Adrenal gland (tissue), 12 donors: ENCODE data around the gene TMEM129. TPM values are rescaled to one million over a fixed set of nuclear protein-coding genes. Genes with fewer than 3 reads are reported as not detected.

Source experiments
- DNase-seq, 7 donors: peaks; one replicate each; pipeline ENCODE4 v3.0.0-alpha.2; 2019 to 2020
- H3K27ac ChIP-seq, 5 donors: fragments of 200-600 bp; sonication (generic) in 4 of 5; 1 replicate in 3 of 5; 2 replicates in 2 of 5; pipeline versions ENCODE4 v1.5.1 to v1.8.0; 2016 to 2020; ENCODE audit warnings: mild to moderate bottlenecking in 1 of 5
- H3K27me3 ChIP-seq: fragments of 200-600 bp; 2 replicates; pipeline ENCODE4 v1.8.0; 2021
- H3K36me3 ChIP-seq, 2 donors: fragments of 200-600 bp; replicated peaks in 1 of 2; 1 replicate in 1 of 2; 2 replicates in 1 of 2; pipeline versions ENCODE4 v1.5.1 to v1.8.0; 2018 to 2022
- H3K4me1 ChIP-seq, 2 donors: fragments of 200-600 bp; replicated peaks in 1 of 2; 1 replicate in 1 of 2; 2 replicates in 1 of 2; pipeline versions ENCODE4 v1.5.1 to v1.8.0; 2018 to 2021
- H3K4me3 ChIP-seq, 4 donors: fragments of 200-600 bp; sonication (generic) in 3 of 4; one replicate each; pipeline ENCODE4 v1.5.1; 2016 to 2018
- H3K9me3 ChIP-seq, 3 donors: fragments of 200-600 bp; sonication (generic) in 1 of 3; replicated peaks in 1 of 3; 1 replicate in 2 of 3; 2 replicates in 1 of 3; pipeline versions ENCODE4 v1.5.1 to v1.8.0; 2016 to 2021
- POLR2A ChIP-seq, 2 donors: fragments of 450-650 bp; IDR thresholded peaks; one replicate each; pipeline ENCODE4 v1.6.1; 2017; ENCODE audit warnings: antibody characterized with exemption in 2 of 2, mild to moderate bottlenecking in 2 of 2, moderate library complexity in 1 of 2
- WGBS, 4 donors: extraction: QIAGEN DNeasy Blood & Tissue Kit in 2 of 4; methylation state at CpG; one replicate each; pipeline versions ENCODE4 v1.1.5 to v1.1.7; 2013 to 2017; 5-methylcytosine and 5-hydroxymethylcytosine counted together
- intact Hi-C, 2 donors: fragments of 100-400 bp; cut with DNase I; formaldehyde crosslinking; loops; one replicate each; pipeline versions ENCODE4 v1.14.1 to v1.15.0; 2022 to 2023
- polyA plus RNA-seq, 3 donors: library from polyadenylated mRNA; stranded (reverse); fragments of 200-250 nt in 2 of 3; fragments of 350-450 nt in 1 of 3; fragmentation: Illumina TruSeq in 1 of 3; extraction: RNeasy Lipid Tissue Mini Kit (QIAGEN cat#74804) in 1 of 3; gene quantifications; one replicate each; pipeline ENCODE4 v1.2.3, GENCODE V29; 2013 to 2014
- total RNA-seq, 9 donors: library from RNA; depleted of rRNA in 4 of 9; stranded (reverse); fragments of >200 nt in 4 of 9; fragments of 120-200 nt in 1 of 9; fragmentation: NEBNext Ultra II Directional in 1 of 9; extraction: Animal tissue kit (Norgen Biotek cat#: 25700) in 1 of 9; gene quantifications; one replicate each; pipeline versions ENCODE4 v1.1.0 to v1.2.4, GENCODE V29; 2013 to 2023
- TF ChIP-seq, protein P1 (sequence below), 6 experiments: fragments of 450-650 bp in 4 of 6; fragments of 200-600 bp in 2 of 6; sonication (generic) in 1 of 6; IDR thresholded peaks; 1 replicate in 5 of 6; 2 replicates in 1 of 6; pipeline versions ENCODE4 v1.5.1 to v1.8.0; 2016 to 2021; ENCODE audit warnings: antibody characterized with exemption in 6 of 6, mild to moderate bottlenecking in 2 of 6, moderate library complexity in 1 of 6
- donor health status: healthy with polysubstance abuse.
- donor health status: Bipolar disorder and iron deficiency.
- donor health status: DM: yes; HTN: yes; CAD: no.
- donor health status: DM: no; HTN: no; CAD: no.
- donor health status: DM: no; HTN: no; CAD: no.
- donor health status: DM: yes; HTN: yes; CAD: no.

TMEM129 gene
- total and polyA plus RNA-seq, 12 donors: 14.9 to 119 (median 50.5) TPM

DNA sequence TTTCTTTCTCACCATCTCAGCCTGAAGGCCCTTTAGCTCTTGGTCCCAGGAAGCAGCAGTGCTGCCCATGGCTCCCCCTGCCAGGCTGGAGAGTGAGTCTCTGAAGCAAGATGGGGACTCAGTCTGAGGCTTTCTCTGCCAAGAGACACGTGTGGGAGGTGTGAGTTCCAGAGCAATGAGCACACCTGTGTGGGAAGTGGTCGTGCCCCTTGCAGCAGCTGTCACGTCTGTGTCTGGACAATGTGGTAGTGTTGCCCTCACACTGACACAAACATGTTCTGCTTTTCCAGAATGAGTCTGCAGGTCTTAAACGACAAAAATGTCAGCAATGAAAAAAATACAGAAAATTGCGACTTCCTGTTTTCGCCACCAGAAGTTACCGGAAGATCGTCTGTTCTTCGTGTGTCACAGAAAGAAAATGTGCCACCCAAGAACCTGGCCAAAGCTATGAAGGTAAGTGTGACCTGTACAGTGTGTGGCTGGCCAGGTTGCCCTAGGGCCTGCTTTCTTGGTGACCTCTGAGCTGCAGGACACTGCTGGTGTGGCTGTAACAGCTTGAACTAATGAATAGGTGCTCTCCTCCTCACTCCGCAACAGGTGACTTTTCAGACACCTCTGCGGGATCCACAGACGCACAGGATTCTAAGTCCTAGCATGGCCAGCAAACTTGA is 2.1 kb upstream of the TMEM129 start:
- TF ChIP-seq, protein P1, sequence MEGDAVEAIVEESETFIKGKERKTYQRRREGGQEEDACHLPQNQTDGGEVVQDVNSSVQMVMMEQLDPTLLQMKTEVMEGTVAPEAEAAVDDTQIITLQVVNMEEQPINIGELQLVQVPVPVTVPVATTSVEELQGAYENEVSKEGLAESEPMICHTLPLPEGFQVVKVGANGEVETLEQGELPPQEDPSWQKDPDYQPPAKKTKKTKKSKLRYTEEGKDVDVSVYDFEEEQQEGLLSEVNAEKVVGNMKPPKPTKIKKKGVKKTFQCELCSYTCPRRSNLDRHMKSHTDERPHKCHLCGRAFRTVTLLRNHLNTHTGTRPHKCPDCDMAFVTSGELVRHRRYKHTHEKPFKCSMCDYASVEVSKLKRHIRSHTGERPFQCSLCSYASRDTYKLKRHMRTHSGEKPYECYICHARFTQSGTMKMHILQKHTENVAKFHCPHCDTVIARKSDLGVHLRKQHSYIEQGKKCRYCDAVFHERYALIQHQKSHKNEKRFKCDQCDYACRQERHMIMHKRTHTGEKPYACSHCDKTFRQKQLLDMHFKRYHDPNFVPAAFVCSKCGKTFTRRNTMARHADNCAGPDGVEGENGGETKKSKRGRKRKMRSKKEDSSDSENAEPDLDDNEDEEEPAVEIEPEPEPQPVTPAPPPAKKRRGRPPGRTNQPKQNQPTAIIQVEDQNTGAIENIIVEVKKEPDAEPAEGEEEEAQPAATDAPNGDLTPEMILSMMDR (IDR thresholded peaks at IDR 0.05): no peak
- TF ChIP-seq POLR2A (IDR thresholded peaks at IDR 0.05): no peak
- intact Hi-C loops: no loop called here
- no peak for DNase-seq
- H3K27me3 ChIP-seq: no peaks in the 10 kb centered on the region
- no peak overlapping the region for H3K4me3 ChIP-seq
- 63 to 83% (median 73%) methylated on average over 12 of the region's 12 CpGs for WGBS, 4 donors
- H3K4me1 ChIP-seq: peaks cover 16 to 33% of the 10 kb centered on the region in 2 donors
- peak overlapping the region in 4 of 5 donors; percentile 16 to 80 (median 58) for H3K27ac ChIP-seq
- peaks cover 0 to 6% of the 10 kb centered on the region in 2 donors for H3K36me3 ChIP-seq
- no peaks in the 10 kb centered on the region for H3K9me3 ChIP-seq

DNA sequence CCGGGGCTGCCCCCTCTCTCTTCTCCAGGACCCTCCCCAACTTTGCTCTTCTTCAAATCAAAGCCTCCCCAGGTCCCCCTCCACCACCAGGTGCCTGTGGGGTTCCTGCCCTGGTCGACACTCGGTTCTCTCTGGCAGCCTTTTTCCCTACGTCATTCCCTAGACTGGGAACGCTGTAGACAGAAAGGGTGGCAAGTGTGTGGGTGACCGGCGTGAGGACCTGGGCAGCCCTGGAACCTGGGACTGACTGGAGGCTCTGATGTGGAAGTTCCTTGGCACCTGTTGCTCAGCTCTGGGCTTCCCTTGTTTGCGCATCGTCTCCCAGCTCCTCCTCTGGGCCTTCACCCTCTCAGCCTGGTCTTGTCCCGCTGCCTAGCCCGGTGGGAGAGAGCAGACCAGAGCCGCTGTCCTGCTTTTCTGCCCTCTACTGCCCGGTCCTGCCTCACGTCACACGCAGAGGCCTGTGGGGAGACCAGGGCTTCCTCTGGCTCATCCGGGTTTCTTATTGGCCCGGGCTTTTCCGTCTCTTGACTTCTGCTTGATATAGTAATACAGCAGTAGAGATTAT is 1.5 kb upstream of the TMEM129 start:
- TF ChIP-seq, protein P1 (IDR thresholded peaks at IDR 0.05): no peak
- no peak for TF ChIP-seq POLR2A (IDR thresholded peaks at IDR 0.05)
- Histone ChIP-seq H3K9me3 (no peaks in the 10 kb centered on the region), H3K27me3 (no peaks in the 10 kb centered on the region), H3K4me1 (peaks cover 16 to 33% of the 10 kb centered on the region in 2 donors), H3K27ac (peak overlapping the region in 4 of 5 donors; percentile 16 to 80 (median 58)), H3K4me3 (no peak overlapping the region), H3K36me3 (peaks cover 0 to 6% of the 10 kb centered on the region in 2 donors)
- intact Hi-C loops: no loop called here
- no peak for DNase-seq
- 51 to 58% (median 57%) methylated on average over 15 to 18 of the region's 18 CpGs for WGBS, 4 donors

DNA sequence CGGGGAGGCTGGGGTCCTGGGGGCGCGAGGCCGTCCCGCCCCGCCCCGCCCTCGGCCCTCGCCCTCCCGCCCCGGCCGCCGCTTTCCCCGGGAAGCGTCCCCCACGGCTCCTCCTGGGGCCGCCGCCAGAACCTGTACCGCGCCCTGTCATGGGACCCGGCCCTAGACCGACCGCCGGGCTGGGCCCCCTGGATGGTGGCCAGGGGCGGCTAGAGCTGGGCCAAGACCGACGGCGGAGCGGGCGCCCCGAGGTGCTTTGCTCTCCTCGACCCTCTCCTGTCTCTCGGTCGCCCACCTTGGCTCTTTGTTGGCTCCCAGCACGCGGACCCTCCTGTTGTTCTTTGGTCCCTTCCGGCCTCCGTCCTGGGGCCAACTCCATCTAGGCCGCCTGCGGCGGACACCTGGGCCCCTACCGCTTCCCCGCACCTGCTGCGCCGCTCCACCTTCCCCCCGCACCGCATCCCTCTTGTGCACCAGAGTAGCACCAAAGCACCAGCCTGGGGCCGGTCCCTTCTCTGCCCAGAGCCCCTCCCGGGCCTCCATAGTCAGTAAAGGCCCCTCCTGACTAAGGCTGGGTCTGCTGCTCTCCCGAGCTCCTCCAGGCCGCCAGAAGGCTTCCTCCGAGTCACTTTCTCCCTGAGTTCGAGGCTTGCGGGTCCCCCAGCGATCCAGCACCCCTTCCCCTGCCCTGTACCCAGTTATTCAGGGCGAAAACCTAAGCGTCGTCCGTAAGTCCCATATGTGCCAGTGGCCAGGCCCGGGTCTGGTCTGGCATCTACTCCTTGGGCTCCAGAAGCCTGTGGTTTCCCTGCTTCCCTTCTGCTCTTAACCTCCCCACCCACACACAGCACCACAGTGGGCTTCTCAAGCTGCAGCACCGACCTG is 785 bp upstream of the TMEM129 start:
- Histone ChIP-seq H3K36me3 (peaks cover 0 to 11% of the 10 kb centered on the region in 2 donors), H3K27me3 (no peaks in the 10 kb centered on the region), H3K4me1 (peaks cover 16 to 33% of the 10 kb centered on the region in 2 donors), H3K4me3 (peak overlapping the region in 2 of 4 donors; percentile 46 to 66), H3K9me3 (no peaks in the 10 kb centered on the region), H3K27ac (peak overlapping the region in 3 of 5 donors; percentile 16 to 80 (median 64))
- DNase-seq: peak in 1 of 7 donors; percentile 33
- intact Hi-C loops: no loop called here
- no peak for TF ChIP-seq POLR2A (IDR thresholded peaks at IDR 0.05)
- TF ChIP-seq, protein P1 (IDR thresholded peaks at IDR 0.05): no peak
- WGBS, 4 donors: 5 to 11% (median 7%) methylated on average over 21 to 61 of the region's 61 CpGs
